Neural cell (in vitro differentiated cells): ENCODE results near the gene ICAM3. TPM values are rescaled to one million over a fixed set of nuclear protein-coding genes. Genes with fewer than 3 reads are reported as not detected.

Experiments used
- H2AFZ ChIP-seq: fragments of 200-600, 300-800 bp; sonication (generic), shearing (Covaris generic); 2 replicates; pipeline ENCODE4 v1.6.0; 2014; ENCODE audit warnings: low read depth, mild to moderate bottlenecking, antibody characterized with exemption, low read length, moderate library complexity
- H3F3A ChIP-seq: fragments of 200-600 bp; shearing (Covaris generic); 2 replicates; pipeline ENCODE4 v1.6.1; 2016; ENCODE audit warnings: mild to moderate bottlenecking, moderate library complexity, mixed read lengths, antibody characterized with exemption, low read length; ENCODE audit not compliant: insufficient read depth, poor library complexity, severe bottlenecking
- H3K27ac ChIP-seq: fragments of 200-600, 300-800 bp; sonication (generic), shearing (Covaris generic); 2 replicates; pipeline ENCODE4 v1.5.1; 2014; ENCODE audit warnings: mild to moderate bottlenecking, low read length, moderate library complexity
- H3K27me3 ChIP-seq: fragments of 300-800, 200-600 bp; sonication (generic), shearing (Covaris generic); 2 replicates; pipeline ENCODE4 v1.6.0; 2014; ENCODE audit warnings: mild to moderate bottlenecking, low read depth, low read length, moderate library complexity; ENCODE audit not compliant: insufficient read depth
- H3K36me3 ChIP-seq: fragments of 300-800, 200-600 bp; sonication (generic), shearing (Covaris generic); 2 replicates; pipeline ENCODE4 v1.5.1; 2014; ENCODE audit warnings: mild to moderate bottlenecking, antibody characterized with exemption, low read length, moderate library complexity; ENCODE audit not compliant: insufficient read depth
- H3K4me2 ChIP-seq: fragments of 300-800, 200-600 bp; sonication (generic), shearing (Covaris generic); 2 replicates; pipeline ENCODE4 v1.6.0; 2014; ENCODE audit warnings: mild to moderate bottlenecking, low read length
- H3K4me3 ChIP-seq: fragments of 300-800, 200-600 bp; sonication (generic), shearing (Covaris generic); 2 replicates; pipeline ENCODE4 v1.5.1; 2014; ENCODE audit warnings: mild to moderate bottlenecking, low read length, moderate library complexity
- H3K79me2 ChIP-seq: fragments of 200-600 bp; shearing (Covaris generic); replicated peaks from 2 replicates; pipeline ENCODE4 v1.6.0; 2014; ENCODE audit warnings: mild to moderate bottlenecking, low read length, moderate library complexity; ENCODE audit not compliant: insufficient read depth
- H3K9ac ChIP-seq: fragments of 300-800, 200-600 bp; sonication (generic), shearing (Covaris generic); 2 replicates; pipeline ENCODE4 v1.6.1; 2016; ENCODE audit warnings: mild to moderate bottlenecking, low read length, mixed read lengths
- H3K9me2 ChIP-seq: fragments of 200-600 bp; shearing (Covaris generic); 2 replicates; pipeline ENCODE4 v1.6.1; 2016; ENCODE audit warnings: mild to moderate bottlenecking, low read length, mixed read lengths; ENCODE audit not compliant: insufficient read depth
- H3K9me3 ChIP-seq: fragments of 200-600, 300-800 bp; sonication (generic), shearing (Covaris generic); 2 replicates; pipeline ENCODE4 v1.6.1; 2016; ENCODE audit warnings: mild to moderate bottlenecking, mixed run types, low read length, moderate library complexity, mixed read lengths
- H4K20me1 ChIP-seq: fragments of 200-600 bp; shearing (Covaris generic); 2 replicates; pipeline ENCODE4 v1.6.1; 2016; ENCODE audit warnings: mild to moderate bottlenecking, mixed run types; ENCODE audit not compliant: insufficient read depth
- CTCF ChIP-seq: fragments of 450-650 bp; IDR thresholded peaks from 2 replicates; pipeline ENCODE4 v1.5.1; 2014; ENCODE audit warnings: antibody characterized with exemption, mild to moderate bottlenecking, moderate library complexity; ENCODE audit not compliant: poor library complexity, severe bottlenecking
- EP300 ChIP-seq: fragments of 450-650 bp; conservative IDR thresholded peaks from 2 replicates; pipeline ENCODE4 v1.6.1; 2014; ENCODE audit warnings: antibody characterized with exemption, mild to moderate bottlenecking, moderate library complexity; ENCODE audit not compliant: poor library complexity, severe bottlenecking
- EZH2 ChIP-seq: fragments of 200-600, 300-800 bp; shearing (Covaris generic), sonication (generic); IDR thresholded peaks from 2 replicates; pipeline ENCODE4 v1.6.1; 2014; ENCODE audit warnings: antibody characterized with exemption, low read length, borderline replicate concordance, mild to moderate bottlenecking; ENCODE audit not compliant: insufficient read depth, poor library complexity, severe bottlenecking
- MXI1 ChIP-seq: fragments of 450-650 bp; conservative IDR thresholded peaks from 2 replicates; pipeline ENCODE4 v1.6.1; 2014; ENCODE audit warnings: antibody characterized with exemption, mild to moderate bottlenecking; ENCODE audit not compliant: poor library complexity, severe bottlenecking
- POLR2AphosphoS5 ChIP-seq: IDR thresholded peaks from 2 replicates; pipeline ENCODE4 v1.6.1; 2012
- RAD21 ChIP-seq: fragments of 450-650 bp; conservative IDR thresholded peaks from 2 replicates; pipeline ENCODE4 v1.6.1; 2014; ENCODE audit warnings: antibody characterized with exemption, mild to moderate bottlenecking, moderate library complexity
- REST ChIP-seq: IDR thresholded peaks from 2 replicates; pipeline ENCODE4 v1.6.1; 2012; ENCODE audit warnings: borderline replicate concordance
- SMC3 ChIP-seq: fragments of 450-650 bp; conservative IDR thresholded peaks from 2 replicates; pipeline ENCODE4 v1.6.1; 2014; ENCODE audit warnings: antibody characterized with exemption, mild to moderate bottlenecking, moderate library complexity; ENCODE audit not compliant: poor library complexity
- TAF1 ChIP-seq: IDR thresholded peaks from 2 replicates; pipeline ENCODE4 v1.6.1; 2012; ENCODE audit warnings: low read depth
- polyA plus RNA-seq: library from polyadenylated mRNA; depleted of rRNA; stranded (reverse); fragments of >200 nt; gene quantifications from 2 replicates; pipeline ENCODE4 v1.2.3, GENCODE V29; 2014

ICAM3 gene
- polyA plus RNA-seq, 1 donor from 2014 or later = 0.53 TPM

- Histone ChIP-seq H3K4me3 (no peak overlapping the region), H3K9ac (no peak overlapping the region), H3K9me3 (no peaks in the 10 kb centered on the region), H3K27me3 (no peaks in the 10 kb centered on the region), H3K36me3 (no peaks in the 10 kb centered on the region), H4K20me1 (no peaks in the 10 kb centered on the region), H3K27ac (no peak overlapping the region), H3K4me2 (no peak overlapping the region), H2AFZ (no peak overlapping the region), H3K79me2 (no peaks in the 10 kb centered on the region), H3K9me2 (no peaks in the 10 kb centered on the region), H3F3A (no peaks in the 10 kb centered on the region)
- TF ChIP-seq RAD21 (no peak), MXI1 (no peak), EP300 (no peak), SMC3 (no peak), TAF1 (no peak), CTCF (no peak), REST (no peak), POLR2AphosphoS5 (no peak), EZH2 (no peak)
Measured at GRCh38 chr19:10365518-10365917, 26.1 kb upstream of the ICAM3 start.

- Histone ChIP-seq H3K9me3 (no peaks in the 10 kb centered on the region), H4K20me1 (no peaks in the 10 kb centered on the region), H3K9ac (no peak overlapping the region), H3K4me3 (no peak overlapping the region), H3K79me2 (no peaks in the 10 kb centered on the region), H3F3A (no peaks in the 10 kb centered on the region), H3K27me3 (no peaks in the 10 kb centered on the region), H3K27ac (no peak overlapping the region), H3K36me3 (no peaks in the 10 kb centered on the region), H3K4me2 (no peak overlapping the region), H3K9me2 (no peaks in the 10 kb centered on the region), H2AFZ (no peak overlapping the region)
- TF ChIP-seq RAD21 (no peak), TAF1 (no peak), POLR2AphosphoS5 (no peak), MXI1 (no peak), CTCF (no peak), SMC3 (no peak), EZH2 (no peak), EP300 (no peak), REST (no peak)
Measured at GRCh38 chr19:10364644-10365043, 25.2 kb upstream of the ICAM3 start.
